GM20000 (cell line): ENCODE results near the gene SLC25A47.
"Not testable (repeated sequence)": the region's sequence is repeated elsewhere in the genome, so short reads cannot be mapped to it uniquely, and the experiment has no call there.

Experiments used
- DNase-seq: peaks from one replicate; pipeline ENCODE4 v3.0.0; 2012; ENCODE audit warnings: low spot score
- TF ChIP-seq, protein P1 (sequence below): IDR thresholded peaks from 2 replicates; pipeline ENCODE4 v1.5.1; 2012; ENCODE audit warnings: mild to moderate bottlenecking, control low read depth; ENCODE audit errors: extremely low read depth, missing control alignments

The SLC25A47 gene

DNA sequence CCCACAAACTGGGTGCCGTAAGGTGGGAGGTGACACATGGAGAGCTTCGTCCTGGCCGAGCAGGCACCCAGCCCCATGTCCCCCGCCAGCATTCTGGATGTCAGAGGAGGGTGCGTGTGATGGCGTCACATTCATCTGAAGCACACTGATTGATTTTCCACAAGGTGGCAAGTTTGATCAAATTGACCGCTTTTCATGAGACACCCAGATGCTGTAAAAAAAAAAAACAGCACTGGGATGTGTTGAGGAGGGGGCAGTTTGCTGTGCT is 41.1 kb upstream of the SLC25A47 start:
- DNase-seq = no peak
- TF ChIP-seq, protein P1, sequence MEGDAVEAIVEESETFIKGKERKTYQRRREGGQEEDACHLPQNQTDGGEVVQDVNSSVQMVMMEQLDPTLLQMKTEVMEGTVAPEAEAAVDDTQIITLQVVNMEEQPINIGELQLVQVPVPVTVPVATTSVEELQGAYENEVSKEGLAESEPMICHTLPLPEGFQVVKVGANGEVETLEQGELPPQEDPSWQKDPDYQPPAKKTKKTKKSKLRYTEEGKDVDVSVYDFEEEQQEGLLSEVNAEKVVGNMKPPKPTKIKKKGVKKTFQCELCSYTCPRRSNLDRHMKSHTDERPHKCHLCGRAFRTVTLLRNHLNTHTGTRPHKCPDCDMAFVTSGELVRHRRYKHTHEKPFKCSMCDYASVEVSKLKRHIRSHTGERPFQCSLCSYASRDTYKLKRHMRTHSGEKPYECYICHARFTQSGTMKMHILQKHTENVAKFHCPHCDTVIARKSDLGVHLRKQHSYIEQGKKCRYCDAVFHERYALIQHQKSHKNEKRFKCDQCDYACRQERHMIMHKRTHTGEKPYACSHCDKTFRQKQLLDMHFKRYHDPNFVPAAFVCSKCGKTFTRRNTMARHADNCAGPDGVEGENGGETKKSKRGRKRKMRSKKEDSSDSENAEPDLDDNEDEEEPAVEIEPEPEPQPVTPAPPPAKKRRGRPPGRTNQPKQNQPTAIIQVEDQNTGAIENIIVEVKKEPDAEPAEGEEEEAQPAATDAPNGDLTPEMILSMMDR = no peak

DNA sequence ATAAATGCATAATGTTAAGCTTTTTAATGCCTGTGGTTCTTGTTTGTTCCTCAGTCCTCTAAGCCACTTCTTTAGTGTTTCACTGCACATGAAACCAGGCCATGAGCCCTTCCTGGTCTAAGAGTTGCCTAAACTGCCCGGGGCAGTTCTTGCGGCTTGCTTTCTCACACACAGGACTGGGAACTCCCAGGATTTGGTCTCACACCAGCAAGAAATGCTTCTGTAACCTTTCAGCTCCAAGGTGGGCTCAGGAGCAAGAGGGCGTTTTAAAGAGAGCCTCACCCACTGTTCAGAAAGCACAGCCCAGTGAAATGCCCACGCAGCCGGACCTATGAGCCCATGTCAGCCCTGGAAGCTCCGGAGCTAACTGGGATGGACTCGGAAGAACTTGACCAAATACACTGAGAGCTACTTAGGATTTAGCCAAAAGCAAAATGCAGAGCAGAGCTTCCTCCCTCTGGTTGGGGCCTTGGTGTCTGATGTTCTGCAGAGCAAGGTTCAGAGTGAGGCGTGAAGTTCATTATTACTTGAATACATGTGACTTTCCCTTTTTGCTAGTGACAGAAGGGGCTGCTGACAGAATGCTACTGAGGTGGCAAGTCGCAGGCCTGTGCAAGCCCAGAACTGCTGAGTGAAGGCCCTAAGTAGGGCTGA is 40.2 kb upstream of the SLC25A47 start:
- no peak for DNase-seq
- TF ChIP-seq, protein P1 = no peak

DNA sequence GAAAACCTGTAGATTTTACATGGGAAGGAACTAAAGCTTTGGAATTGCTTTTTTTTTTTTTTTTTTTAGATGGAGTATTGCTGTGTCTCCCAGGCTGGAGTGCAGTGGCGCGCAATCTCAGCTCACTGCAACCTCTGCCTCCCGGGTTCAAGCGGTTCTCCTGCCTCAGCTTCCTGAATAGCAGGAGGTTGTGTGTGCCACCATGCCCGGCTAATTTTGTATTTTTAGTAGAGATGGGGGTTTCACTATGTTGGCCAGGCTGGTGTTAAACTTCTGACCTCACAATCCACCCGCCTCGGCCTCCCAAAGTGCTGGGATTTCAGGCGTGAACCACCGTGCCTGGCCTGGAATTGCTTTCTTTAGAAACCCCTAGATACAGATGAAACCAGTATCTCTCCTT is 39.7 kb upstream of the SLC25A47 start:
- not testable (repeated sequence) for DNase-seq

DNA sequence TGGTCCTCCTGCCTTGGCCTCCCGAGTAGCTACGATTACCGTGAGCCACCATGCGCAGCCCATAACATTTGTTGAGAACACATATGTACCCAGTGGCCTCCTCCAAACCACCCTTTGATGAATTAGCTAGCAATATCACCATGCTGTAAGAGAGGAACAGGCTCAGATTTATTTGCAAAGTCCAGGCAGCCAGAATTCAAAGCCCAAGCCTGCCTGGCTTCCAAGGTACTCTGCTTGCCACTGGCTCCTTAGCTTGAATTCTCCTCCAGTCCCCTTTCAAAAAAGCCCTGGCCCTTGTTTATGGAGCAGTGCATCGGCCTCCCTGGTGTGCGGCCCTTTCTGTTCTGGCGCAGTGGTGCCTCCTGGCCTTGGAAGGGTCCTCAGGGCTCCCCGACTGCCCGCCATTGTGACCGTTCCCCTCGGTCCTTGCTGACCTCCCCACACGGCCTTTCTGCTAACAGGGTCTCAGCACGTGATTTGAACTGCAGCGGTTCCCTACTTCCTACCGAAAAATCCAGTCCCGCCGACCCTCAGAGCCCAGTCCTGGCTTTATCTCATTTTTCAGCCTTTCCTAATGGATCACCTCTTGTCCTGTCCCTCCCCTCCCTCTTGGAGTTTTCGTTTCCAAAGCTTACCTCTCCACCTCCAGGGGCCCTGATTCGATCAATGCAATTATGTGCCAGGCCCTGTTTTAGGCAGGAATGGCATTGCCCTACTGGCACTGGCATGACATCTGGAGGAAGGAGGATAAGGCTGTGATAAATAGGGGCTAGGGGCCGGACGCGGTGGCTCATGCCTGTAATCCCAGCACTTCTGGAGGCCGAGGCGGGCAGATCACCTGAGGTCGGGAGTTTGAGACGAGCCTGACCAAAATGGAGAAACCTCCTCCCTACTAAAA is 38.9 kb upstream of the SLC25A47 start:
- TF ChIP-seq, protein P1 = no peak
- no peak for DNase-seq

DNA sequence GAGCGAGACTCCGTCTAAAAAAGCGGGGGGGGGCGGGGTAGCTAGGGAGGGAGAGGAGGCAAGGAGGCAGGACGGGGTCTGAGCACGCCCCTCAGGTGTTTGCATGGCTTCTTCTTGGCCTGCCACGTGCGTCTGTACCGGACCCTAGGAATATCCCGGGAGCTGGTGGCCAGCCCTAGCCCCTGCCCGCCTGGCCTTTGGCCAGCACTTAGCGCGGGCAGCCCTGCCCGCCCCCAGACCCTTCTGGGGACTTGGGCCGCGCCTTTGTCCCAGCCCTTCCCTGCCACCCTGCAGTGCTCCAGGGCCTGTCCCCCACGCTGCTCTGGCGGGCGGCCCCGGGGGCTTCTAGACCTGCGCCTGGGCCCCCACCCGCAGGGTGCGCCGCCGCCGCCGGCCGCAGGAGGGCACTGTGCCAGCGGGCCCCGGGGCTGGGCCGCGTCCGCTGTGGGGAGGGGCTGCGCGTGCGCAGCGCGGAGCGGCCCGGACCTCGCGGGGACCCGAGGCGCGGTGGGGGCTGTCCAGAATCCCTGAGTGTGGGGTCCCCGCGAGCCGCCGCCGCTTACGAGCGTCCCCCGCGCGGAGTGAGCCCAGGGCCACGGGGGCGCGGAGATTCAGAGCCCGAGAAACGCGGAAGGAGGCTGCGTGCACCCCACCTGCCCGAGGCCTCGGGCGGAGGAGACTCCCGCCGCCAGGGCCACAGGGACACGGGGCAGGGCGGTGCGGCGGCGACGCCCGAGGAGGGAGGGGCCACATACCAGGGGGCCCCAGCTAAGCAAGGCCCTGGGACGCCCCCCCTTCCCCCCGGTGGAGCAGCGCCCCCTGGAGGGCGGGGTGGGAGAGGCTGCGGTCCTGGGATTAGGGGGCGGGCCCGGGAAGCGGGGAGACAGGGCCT is 37.9 kb upstream of the SLC25A47 start:
- peak; percentile 98 for DNase-seq

DNA sequence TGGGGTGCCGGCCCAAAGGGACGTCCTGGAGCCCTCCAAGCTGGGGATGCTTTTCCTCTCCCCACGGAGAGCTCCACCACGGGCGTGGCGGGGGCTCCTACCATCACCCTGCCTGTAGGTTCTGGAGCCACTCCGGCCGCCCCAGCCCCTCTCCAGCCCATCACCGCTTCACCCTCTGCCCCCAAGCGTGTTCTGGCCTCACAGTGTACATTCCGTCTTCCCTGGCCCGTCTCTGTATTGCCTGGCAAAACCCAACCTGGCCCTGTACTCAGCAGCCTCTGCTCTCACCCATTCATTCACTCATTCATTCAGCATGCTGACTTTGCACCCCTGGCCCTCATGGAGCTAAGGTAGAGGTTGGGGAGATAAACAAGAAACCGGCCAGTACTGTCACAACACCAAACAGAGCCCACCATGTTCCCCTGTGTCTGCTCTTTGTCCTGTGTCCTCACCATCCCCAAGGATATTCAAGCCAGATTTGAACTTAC is 37.2 kb upstream of the SLC25A47 start:
- TF ChIP-seq, protein P1 = no peak

More for the DNA sequence above, 37.9 kb upstream of the SLC25A47 start:
- TF ChIP-seq, protein P1 = peak; percentile 99

DNA sequence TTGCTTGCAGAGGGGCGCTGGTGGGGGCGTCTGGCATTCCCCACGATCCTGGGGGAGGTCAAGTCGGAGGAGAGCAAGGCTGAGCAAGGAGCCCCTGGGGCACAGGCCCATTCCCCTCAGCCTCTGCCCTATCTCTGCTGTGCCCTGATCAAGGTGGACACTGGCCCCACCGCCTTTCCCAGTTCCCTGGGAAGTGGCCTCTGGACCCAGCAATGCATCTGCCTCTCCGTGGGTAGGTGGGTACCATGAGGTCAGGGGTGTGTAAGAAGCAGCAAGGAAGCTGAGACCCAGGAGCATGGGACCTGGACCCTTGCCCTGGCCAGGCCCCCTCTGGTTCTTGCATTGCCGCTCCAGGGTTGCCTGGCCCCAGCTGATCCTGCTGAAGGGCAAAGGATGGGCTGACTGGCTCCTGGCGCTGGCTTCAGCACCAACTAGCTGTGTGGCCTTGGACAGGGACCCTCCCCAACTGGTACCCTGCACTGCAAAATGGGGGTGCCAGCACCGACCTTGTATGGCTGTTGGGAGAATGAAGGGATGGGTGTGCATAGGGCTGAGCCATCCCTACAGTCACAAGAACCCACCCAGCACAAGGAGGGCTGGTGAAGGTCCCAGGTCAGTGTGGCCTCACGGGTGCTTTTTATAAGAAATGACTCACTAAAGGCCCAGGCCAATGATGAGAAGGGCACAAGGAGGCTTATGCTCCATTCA is 36.5 kb upstream of the SLC25A47 start:
- TF ChIP-seq, protein P1 = no peak
- DNase-seq = no peak

More for the DNA sequence above, 37.2 kb upstream of the SLC25A47 start:
- no peak for DNase-seq
